Measurements from ENCODE around the gene HRH3. TPM values are rescaled to one million over a fixed set of nuclear protein-coding genes. Genes with fewer than 3 reads are reported as not detected.

HRH3 gene
- total RNA-seq (not detected), polyA plus RNA-seq (not detected)
- long read RNA-seq, donor 1, result 0 reads
- long read RNA-seq, donor 2, result 0 reads
- long read RNA-seq, donor 3, result 0 reads
- long read RNA-seq, donor 4, result 0 reads
- long read RNA-seq, donor 5, partial matches to known transcripts, result 0 of 1 reads
- long read RNA-seq, donor 5, other reads (novel, unspliced or antisense), result 0 of 1 reads
- long read RNA-seq, donor 6, result 0 reads
- long read RNA-seq, donor 7, partial matches to known transcripts, result 88 of 115 reads
- long read RNA-seq, donor 7, other reads (novel, unspliced or antisense), result 27 of 115 reads
- long read RNA-seq, donor 8, partial matches to known transcripts, result 27 of 32 reads
- long read RNA-seq, donor 8, other reads (novel, unspliced or antisense), result 5 of 32 reads
- long read RNA-seq, donor 9, result 0 reads
- long read RNA-seq, donor 10, result 0 reads

DNA sequence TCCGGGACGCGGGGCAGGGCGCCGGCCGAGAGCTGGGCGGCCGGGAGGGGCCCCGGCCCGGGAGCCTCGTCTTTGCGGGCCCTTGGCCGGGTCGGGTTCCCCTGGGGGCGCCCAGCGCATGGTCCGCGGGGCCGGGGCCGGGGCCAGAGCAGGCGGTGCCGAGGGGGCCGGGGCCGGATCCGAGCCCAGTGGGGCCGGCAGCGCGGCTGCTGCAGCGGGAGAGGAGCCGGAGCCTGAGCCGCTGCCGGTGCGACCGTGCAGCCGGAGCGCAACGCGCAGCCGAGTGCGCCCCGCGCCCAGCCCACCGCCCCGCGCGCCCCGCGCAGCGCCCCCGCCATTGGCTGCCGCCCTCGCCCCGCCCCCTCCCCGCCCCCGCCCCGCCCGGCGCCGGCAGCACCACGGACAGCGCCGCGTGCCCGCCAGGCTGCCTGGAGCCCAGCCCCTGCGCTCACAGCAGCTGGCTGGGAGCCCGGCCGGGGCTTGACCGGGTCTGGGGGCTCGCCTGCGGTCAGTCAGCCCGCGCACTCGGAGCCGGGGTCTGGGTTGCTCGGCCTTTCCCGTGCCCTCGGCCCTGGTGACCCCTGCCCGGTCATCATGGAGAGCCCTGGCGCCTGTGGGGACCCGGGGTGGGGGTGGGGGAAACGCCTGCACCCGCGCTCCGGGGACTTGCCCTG lies at the start of gene HRH3:
Gene HRH3 (minus strand): TSS at position 287 of the 674 bp plus-strand sequence. CDS start 308 bp downstream, outside the sequence.
- Histone ChIP-seq H3K9me3 (no peaks in the 10 kb centered on the region), H3K4me1 (peaks cover 15 to 23% (median 19%) of the 10 kb centered on the region in 4 donors), H3K36me3 (no peaks in the 10 kb centered on the region), H3K27ac (no peak within 1 kb of the TSS), H3K4me3 (peak within 1 kb of the TSS; percentile 38 to 52 (median 44)), H3K27me3 (peaks cover 42 to 99% (median 87%) of the 10 kb centered on the region in 3 donors)
- 0 to 2% (median 1%) methylated on average over 10 to 84 of the region's 84 CpGs for WGBS, 5 donors
- DNase-seq, result peak; percentile 53 to 86
- TF ChIP-seq POLR2A (IDR thresholded peaks at IDR 0.05) (no peak), POLR2AphosphoS5 (IDR thresholded peaks at IDR 0.05) (no peak), EP300 (IDR thresholded peaks at IDR 0.05) (no peak)
- TF ChIP-seq, protein P1, sequence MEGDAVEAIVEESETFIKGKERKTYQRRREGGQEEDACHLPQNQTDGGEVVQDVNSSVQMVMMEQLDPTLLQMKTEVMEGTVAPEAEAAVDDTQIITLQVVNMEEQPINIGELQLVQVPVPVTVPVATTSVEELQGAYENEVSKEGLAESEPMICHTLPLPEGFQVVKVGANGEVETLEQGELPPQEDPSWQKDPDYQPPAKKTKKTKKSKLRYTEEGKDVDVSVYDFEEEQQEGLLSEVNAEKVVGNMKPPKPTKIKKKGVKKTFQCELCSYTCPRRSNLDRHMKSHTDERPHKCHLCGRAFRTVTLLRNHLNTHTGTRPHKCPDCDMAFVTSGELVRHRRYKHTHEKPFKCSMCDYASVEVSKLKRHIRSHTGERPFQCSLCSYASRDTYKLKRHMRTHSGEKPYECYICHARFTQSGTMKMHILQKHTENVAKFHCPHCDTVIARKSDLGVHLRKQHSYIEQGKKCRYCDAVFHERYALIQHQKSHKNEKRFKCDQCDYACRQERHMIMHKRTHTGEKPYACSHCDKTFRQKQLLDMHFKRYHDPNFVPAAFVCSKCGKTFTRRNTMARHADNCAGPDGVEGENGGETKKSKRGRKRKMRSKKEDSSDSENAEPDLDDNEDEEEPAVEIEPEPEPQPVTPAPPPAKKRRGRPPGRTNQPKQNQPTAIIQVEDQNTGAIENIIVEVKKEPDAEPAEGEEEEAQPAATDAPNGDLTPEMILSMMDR (IDR thresholded peaks at IDR 0.05), result no peak
- intact Hi-C loops (cut with DNase I; ENCODE audit: low total_unique reads), result no loop called here

DNA sequence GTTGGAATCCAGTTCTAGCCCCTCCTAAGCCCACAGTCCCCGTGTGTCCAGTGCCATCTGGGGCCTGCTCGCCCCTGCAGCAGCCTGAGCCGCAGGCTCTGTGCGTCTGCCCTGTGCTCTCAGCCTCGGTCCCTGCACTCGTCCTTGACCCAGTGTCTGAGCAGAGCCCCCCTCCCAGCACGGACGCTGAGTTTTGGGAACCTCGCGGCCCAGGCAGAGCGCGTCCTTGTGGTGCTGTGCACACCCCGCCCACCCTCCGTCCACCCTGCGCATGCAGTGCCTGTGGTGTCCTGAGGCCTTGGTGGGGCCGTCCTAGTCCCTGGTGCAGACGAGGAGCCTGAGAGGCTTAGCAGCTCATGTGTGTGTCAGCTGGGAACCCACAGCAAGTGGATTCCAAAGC lies 49.8 kb upstream of the HRH3 start:
- TF ChIP-seq EP300 (IDR thresholded peaks at IDR 0.05) (no peak), POLR2AphosphoS5 (IDR thresholded peaks at IDR 0.05) (no peak), POLR2A (IDR thresholded peaks at IDR 0.05) (no peak)
- TF ChIP-seq, protein P1 (IDR thresholded peaks at IDR 0.05), result no peak
- Histone ChIP-seq H3K27me3 (no peaks in the 10 kb centered on the region), H3K27ac (no peak overlapping the region), H3K4me1 (no peaks in the 10 kb centered on the region), H3K36me3 (peaks cover 36 to 92% (median 89%) of the 10 kb centered on the region in 4 donors), H3K9me3 (peaks cover 0 to 4% (median 0%) of the 10 kb centered on the region in 4 donors), H3K4me3 (no peak overlapping the region)
- WGBS, 5 donors, result 89 to 92% (median 91%) methylated on average over 6 to 17 of the region's 17 CpGs
- no peak for DNase-seq
- intact Hi-C loops (cut with DNase I; ENCODE audit: low total_unique reads), result no loop called here

DNA sequence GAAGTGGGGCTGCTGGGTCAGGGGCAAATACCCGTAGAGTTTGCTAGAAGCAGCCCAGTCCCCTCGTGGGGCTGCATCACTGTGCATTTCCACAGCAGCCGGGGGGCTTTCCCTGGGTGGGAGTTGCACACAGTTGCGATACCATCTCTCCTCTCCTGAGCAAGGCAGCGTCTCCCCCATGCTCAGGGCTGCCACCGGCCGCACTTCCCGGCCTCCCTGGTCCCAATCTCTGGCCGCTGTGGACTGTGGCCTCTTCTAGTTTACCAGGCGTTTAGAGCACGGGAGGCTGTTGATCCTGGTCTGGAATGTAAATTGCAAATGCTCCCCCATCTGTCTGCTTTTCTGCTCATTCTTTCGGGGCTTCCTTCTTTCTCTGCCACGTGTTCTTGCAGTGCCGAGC lies 49.3 kb upstream of the HRH3 start:
- no peak for DNase-seq
- Histone ChIP-seq H3K27me3 (no peaks in the 10 kb centered on the region), H3K9me3 (peaks cover 0 to 4% (median 0%) of the 10 kb centered on the region in 4 donors), H3K27ac (no peak overlapping the region), H3K4me1 (no peaks in the 10 kb centered on the region), H3K36me3 (peaks cover 34 to 92% (median 89%) of the 10 kb centered on the region in 4 donors), H3K4me3 (no peak overlapping the region)
- TF ChIP-seq POLR2A (IDR thresholded peaks at IDR 0.05) (no peak), POLR2AphosphoS5 (IDR thresholded peaks at IDR 0.05) (no peak)
- 78 to 87% (median 84%) methylated on average over 9 to 14 of the region's 14 CpGs for WGBS, 5 donors
- intact Hi-C loops (cut with DNase I; ENCODE audit: low total_unique reads), result no loop called here

DNA sequence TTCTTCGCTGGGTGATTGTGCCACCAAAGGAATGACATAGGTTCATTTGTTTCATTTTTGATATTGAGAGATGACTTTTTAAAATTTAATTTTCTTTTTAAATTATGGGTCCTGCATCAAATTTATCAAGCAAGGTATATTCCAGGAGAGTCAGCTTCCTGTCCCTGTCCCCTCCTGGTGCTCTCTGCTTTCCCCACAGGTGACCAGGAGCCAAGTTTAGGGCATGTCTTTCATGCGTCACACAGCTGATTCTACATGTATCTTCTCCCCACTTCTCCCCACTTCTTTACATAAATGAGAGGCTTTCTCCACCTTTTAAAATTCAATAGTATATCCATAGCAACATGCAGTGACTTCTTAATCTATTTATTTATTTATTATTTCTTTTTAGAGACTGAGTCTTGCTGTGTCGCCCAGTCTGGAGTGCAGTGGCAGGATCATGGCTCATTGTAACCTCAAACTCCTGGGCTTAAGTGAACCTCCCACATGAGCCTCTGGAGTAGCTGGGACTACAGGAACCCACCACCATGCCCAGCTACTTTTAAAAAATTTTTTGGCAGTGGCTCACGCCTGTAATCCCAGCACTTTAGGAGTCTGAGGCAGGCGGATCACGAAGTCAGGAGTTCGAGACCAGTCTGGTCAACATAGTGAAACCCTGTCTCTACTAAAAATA lies 48.3 kb upstream of the HRH3 start:
- no peak for DNase-seq
- Histone ChIP-seq H3K27ac (no peak overlapping the region), H3K36me3 (peaks cover 28 to 92% (median 89%) of the 10 kb centered on the region in 4 donors), H3K4me3 (no peak overlapping the region), H3K9me3 (peaks cover 0 to 4% (median 0%) of the 10 kb centered on the region in 4 donors), H3K4me1 (no peaks in the 10 kb centered on the region), H3K27me3 (no peaks in the 10 kb centered on the region)
- intact Hi-C loops (cut with DNase I; ENCODE audit: low total_unique reads), result no loop called here
- TF ChIP-seq, protein P1 (IDR thresholded peaks at IDR 0.05), result no peak
- TF ChIP-seq EP300 (IDR thresholded peaks at IDR 0.05), result no peak
- 78 to 84% (median 82%) methylated on average over 7 of the region's 7 CpGs for WGBS, 5 donors
